Heart left ventricle (tissue), 13 donors: ENCODE results near the gene CDK3.

Source experiments
- CTCF ChIP-seq, 12 donors: fragments of 200-600 bp; sonication (generic) in 4 of 12; IDR thresholded peaks; one replicate each; pipeline versions ENCODE4 v1.5.0 to v1.8.0; 2018 to 2022; ENCODE audit warnings: antibody characterized with exemption in 12 of 12, mild to moderate bottlenecking in 5 of 12
- POLR2A ChIP-seq, 2 donors: fragments of 450-650 bp; IDR thresholded peaks; one replicate each; pipeline ENCODE4 v1.6.1; 2017; ENCODE audit warnings: antibody characterized with exemption in 2 of 2, mild to moderate bottlenecking in 2 of 2, moderate library complexity in 2 of 2
- donor health status: ischemic (EF 13 %, LVEDD 7.1; RV severe dilation, severe dysfunction).
- donor health status: DM: no; HTN: yes; CAD: no.
- donor health status: DM: no; HTN: no; CAD: no.
- donor health status: ischemic (EF 25% LVEDD 6.9; RV normal size, moderate dysfunction).
- donor health status: ischemic (EF 25% LVEDD 5.7; RV mildly dilated, moderate dysfunction).
- donor health status: ischemic (EF 35%, LVEDD 5.7; RV mildly dilated, moderate dysfunction).
- donor health status: nonischemic (EF 11% LVEDD 7.7; RV severe dilation, severe dysfunction).
- donor health status: DM: yes; HTN: yes; CAD: no.
- donor health status: PGD.
- donor health status: ischemic (EF 29% LVEDD 5.4; RV normal size, mild dysfunction).
- donor health status: nonischemic (EF 23%, LVEDD 6.1; RV moderate dilation, normal function).

- TF ChIP-seq CTCF (IDR thresholded peaks at IDR 0.05) (no peak), POLR2A (IDR thresholded peaks at IDR 0.05) (no peak)
Measured at GRCh38 chr17:75983501-75984181, 17.0 kb upstream of the CDK3 start.
